T-helper 22 cell (primary cell): Measurements from ENCODE around the gene ADGRF5.

Experiments
- DNase-seq: peaks from one replicate; pipeline ENCODE4 v3.0.0-alpha.2; 2020; ENCODE audit warnings: low read depth

Gene ADGRF5, protein sequence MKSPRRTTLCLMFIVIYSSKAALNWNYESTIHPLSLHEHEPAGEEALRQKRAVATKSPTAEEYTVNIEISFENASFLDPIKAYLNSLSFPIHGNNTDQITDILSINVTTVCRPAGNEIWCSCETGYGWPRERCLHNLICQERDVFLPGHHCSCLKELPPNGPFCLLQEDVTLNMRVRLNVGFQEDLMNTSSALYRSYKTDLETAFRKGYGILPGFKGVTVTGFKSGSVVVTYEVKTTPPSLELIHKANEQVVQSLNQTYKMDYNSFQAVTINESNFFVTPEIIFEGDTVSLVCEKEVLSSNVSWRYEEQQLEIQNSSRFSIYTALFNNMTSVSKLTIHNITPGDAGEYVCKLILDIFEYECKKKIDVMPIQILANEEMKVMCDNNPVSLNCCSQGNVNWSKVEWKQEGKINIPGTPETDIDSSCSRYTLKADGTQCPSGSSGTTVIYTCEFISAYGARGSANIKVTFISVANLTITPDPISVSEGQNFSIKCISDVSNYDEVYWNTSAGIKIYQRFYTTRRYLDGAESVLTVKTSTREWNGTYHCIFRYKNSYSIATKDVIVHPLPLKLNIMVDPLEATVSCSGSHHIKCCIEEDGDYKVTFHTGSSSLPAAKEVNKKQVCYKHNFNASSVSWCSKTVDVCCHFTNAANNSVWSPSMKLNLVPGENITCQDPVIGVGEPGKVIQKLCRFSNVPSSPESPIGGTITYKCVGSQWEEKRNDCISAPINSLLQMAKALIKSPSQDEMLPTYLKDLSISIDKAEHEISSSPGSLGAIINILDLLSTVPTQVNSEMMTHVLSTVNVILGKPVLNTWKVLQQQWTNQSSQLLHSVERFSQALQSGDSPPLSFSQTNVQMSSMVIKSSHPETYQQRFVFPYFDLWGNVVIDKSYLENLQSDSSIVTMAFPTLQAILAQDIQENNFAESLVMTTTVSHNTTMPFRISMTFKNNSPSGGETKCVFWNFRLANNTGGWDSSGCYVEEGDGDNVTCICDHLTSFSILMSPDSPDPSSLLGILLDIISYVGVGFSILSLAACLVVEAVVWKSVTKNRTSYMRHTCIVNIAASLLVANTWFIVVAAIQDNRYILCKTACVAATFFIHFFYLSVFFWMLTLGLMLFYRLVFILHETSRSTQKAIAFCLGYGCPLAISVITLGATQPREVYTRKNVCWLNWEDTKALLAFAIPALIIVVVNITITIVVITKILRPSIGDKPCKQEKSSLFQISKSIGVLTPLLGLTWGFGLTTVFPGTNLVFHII (N-terminal part only)

DNA sequence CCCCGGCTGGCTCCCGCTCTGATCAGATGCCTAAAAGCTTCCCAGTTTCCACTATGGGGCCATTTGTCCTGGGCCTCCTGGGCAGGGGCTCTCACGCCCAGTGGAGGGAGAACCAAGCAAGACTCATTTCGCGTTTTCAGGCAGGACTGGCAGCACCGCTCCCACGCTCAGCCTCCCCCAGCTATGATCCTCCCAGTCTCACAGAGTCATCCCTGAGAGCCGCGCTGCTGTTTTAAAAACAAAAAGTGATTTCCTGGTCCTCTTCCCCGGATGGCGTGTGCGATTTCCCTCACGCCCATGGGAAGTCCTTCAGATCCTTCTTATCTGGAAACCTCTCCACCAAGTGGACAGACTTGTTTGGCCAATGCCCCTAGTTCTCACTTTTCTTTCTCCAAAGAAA, at the start of gene ADGRF5:
ADGRF5 (minus strand) TSS at position 208 of the 400 bp plus-strand sequence. CDS start 15,176 bp downstream, outside the sequence.
- DNase-seq = no peak

DNA sequence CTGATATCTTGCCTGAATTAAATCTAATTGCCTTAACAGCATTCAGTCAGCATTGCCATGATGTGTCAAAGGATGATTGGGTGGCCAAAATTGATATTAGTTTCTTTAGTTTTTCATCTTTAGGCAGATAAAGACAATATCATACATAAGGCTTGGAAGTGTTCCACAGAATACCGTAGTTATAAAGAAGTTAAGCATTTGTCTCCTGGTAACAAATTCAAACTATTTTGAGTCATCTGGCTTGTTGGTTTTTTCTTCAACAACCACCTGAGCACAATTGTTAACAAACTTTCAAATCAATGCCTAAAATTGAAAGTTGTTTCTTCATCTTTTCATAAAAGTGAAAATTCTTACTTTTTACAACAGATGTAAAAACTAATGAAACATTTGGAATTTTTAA, 47.5 kb upstream of the ADGRF5 start:
- DNase-seq = no peak

DNA sequence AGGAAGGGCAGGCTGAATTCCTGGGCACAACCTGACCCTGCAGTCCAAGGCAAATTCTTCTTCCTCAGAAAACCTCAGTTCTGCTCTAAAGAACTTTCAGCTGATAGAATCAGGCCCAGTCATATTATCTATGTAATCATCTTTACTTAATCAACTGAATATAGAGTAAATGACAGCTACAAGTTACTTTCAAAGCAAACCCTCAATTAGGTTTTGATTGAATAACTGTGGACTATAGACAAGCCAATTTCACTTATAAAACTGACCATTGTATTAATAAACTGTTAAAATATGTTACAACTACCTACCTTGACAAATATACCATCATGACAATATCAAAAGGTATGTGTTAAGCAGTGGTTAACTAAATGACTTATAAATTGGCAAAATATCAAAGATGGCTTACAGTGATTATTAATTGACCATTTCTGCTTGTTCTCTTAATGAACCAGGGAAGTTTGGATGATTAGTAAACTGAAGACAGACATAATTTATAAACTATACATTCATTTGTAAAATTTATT, 46.1 kb upstream of the ADGRF5 start:
- no peak for DNase-seq

DNA sequence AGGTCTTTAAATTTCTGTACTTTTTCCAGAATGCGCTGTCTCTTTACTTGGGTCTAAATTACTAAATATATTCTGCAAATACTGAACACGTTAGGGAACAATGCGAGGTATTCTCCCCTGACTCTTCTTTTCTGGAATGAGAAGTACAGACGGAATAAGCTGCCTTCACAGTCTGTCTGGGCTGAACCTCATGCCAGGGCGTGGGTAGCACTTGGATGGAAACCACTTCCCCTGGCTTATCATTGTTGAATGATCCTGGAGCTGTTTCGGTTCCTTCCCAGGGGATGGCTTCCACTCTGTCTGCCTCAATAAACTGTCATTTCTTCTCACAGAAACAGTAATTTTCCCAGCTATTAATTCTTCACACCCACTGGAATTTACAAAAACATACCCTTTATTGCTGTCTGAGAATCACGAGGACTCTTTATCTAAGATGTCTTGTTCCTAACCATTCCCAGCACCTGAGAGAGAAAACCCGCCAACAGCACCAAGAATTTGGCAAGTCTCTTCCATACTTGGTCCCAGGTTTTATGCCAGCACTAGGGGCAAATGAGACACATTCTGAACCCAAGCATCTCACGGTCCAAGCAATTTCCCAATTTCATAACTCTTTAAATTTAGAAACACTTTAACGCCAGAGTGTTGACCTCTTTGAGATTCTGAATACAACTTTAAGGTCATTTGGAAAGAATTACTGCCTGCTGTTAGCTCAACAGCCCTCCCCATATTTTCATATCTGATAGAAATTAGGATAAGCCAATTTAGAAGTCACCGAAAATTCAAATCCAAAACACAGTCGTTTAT, 43.2 kb upstream of the ADGRF5 start:
- no peak for DNase-seq

DNA sequence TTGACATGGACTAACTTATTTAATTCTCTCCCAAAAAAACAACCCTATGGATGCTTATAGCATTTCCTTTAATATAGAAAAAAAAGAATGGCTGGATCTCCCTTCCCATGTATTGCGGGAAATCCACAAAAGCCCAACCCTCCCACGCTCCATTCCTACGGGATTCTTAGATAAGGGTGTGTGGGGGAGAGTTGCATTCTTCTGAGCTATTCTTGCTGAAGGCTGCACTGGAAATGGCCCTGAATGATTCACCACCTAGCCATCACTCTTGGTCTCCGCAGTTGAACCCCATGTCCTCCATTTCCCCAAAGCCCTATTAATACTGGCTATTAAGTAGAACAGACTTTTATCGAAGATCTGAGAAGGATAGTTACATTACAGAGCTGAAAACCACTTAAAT, 41.9 kb upstream of the ADGRF5 start:
- no peak for DNase-seq

DNA sequence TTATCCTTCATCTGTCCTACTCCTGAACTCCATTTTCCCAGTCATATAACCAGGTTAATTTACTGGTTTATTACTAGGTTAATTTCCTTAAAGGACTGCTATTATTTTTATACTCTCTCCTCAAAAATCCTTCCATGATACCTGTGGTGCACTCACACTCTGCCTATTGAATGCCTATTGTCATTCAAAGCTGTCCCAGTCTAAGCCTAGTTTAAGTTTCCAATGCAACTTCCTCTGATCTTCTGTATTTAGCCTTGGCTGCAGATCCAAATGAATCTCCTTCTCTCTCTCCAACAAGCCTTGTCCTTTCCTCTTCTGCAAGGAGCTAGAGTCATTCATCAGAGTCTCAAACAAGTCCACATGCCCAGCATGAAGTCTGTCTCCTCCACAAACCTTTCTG, 41.3 kb upstream of the ADGRF5 start:
- DNase-seq = no peak

DNA sequence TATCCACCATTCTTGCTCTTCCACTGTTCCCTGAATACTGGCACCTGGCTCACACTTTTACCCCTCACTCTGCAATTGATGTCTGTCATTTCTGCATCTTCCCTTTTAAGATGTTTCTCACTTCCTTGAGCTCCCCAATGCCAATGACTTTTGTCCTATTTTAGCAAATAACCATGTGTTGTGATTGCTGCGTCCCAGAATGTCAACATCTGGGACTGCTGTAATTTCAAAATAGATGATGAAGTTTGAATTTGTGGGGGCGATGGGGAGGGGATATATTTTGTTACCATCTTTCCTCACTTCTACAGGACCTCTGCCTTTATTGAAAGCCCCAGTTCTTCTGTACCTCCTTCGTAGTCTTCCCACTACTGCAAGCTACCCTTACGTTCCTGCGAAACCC, 40.0 kb upstream of the ADGRF5 start:
- no peak for DNase-seq

DNA sequence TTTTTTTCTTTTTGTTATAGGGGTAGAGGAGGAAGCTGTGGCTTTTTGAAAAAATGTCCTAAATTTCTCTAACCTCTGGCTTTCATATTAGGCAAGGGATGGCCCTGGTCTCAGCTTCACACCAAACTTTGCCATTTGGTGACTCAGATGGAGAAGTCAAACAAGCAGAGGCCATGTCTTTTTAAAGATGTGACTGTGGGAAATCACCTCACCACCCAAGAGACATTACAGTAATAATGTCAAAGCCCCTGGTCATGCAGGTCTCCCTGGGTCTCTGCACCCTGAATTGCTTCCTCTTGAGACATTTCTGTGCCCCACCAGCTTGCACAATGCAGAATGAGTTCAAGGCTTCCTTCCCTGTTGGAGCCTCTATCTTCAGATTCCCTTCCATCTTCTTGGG, 39.5 kb upstream of the ADGRF5 start:
- no peak for DNase-seq

DNA sequence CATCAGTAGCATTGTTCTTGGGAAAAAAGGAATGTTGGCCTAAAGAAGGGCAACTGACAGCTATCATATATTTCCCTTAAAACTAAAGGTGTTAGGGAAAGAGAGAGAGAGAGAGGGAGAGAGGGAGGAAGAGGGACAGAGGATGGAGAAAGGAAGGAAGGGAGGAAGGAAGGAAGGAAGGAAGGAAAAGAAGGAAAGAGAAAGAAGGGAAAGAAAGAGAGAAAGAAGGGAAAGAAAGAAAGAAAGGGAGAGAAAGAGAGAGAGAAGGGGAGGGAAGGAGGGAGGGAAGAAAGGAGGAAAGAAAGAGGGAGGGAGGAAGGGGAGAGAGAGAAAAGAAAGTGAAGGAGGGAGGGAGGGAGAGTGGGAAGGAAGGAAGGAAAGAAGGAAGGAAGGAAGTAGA, 37.7 kb upstream of the ADGRF5 start:
- no peak for DNase-seq

DNA sequence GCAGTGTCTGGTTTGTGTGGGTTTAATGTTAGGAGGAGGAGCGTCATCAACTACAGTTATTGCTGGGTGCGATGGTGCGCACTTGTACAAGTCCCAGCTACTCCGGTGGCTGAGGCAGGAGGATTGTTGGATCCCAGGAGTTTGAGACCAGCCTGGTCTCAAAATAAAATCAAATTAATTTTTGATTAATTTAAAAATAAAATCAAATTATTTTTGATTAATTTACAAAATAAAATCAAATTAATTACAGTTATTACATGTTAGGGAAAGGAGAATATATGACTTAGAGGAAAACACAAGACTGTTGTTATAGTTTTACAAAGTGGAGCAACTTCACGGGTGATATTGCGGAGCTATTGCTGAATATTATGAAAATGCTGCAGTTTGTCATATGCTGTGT, 34.7 kb upstream of the ADGRF5 start:
- no peak for DNase-seq

DNA sequence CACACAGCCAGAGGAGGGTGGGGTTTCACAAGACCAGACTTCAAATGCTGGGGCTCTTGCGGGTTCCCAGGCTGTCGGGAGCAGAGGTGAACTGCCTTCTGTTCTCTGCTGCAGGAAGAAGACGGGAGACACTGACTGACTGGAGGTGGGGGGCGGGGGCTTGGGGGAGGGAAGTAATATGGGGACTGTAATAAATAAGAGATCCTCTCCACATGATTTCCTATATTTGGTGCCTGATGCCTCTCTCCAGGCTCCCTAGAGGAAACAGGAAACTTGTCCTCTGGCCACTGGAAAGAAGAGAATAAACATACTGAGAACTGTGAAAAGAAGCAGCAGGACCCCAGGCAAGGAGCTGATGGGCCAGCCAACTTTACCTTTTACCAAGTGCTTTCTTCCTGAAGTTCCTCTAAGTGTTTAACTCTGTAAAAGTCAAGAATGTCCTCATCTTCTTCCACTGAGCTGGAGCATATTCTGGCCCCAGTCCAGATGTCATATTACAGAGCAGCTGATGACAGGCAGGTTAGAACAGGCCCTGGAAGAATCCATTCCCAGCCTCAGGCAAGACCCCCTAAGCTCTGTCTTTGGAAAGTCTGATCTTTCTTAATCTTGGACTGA, 33.2 kb upstream of the ADGRF5 start:
- no peak for DNase-seq

DNA sequence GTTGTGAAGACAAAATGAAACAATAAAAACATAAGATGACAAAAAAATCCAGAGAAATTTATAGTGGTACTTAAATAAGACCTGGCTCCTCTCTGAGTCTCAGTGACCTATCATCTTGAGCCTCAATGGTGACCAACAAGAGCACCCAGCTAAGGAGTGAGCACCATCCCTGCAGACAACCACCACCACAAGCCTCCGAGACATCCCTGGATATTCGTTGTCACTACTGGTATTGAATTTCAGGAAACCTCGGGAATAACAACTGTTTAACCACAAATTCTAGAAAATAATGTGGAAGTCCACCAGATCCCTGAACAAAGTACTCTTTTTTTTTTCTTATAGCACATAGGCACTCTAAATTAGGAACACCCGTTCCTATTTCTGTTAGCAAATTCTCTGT, 32.2 kb upstream of the ADGRF5 start:
- no peak for DNase-seq

DNA sequence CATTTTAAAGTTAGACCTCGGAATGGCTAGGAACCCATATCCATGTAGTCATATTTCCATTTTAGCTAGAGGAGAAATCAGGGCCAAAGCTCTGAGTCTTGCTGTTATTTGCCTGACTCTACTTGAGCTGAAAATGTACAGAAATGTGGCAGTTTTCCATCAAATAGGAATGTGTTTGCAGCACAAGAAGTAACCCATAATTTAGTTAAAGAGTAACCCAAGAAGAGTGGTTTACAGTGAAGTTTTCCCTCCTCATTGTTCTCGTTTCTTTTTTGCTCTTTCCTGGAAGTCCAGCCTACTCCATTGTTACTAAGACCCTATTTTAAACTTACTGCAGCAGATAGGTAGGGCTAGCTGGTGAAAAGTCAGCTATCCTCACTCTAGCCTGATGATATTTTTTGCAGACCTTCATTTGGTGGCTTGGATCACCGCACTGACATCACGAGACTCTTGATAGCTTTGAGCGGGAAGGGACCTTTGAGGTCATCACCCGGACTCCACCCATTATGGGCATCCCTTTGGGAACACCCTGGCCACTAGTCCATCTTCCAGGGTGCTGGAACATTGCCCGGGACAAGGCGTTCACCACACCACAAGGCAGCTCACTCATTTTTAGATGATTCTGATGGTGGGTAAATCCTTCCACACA, 28.0 kb upstream of the ADGRF5 start:
- no peak for DNase-seq

DNA sequence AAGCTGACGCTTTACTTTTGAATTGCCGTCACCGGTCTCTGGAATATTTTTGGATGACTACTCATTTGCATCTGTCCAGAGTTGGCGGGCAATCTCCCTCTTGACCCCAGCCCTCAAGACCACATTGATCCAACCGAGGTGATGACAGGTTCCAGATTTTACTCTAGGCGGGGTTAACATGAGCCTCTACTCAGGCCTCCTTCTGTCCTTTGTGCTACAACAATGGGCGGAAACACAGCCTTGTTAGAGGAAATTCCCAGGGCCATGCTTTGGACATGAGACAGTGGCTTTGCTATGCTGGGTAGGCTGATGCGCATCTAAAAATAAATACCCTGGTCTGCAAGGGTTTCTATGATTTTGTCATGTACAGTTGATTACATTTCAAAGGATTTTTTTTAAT, 27.0 kb upstream of the ADGRF5 start:
- DNase-seq = no peak

DNA sequence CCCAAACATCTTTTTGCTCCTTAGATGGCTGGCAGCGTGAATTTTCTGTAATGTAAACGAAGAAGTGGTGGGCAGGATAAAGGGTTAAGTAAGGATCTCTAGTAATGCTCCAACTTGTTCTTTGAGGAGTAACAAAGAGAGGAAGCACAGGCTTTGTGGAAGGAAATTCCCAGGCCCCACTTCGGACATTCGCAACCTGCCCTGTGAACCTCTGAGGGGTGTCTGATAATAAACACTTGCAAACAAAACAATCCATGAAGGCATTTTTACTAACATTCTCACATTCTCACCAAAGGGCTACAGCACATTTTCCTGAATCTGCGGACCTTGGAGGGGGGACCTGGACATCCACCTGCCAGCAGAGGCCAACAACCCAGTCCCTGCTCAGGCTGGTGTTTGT, 25.8 kb upstream of the ADGRF5 start:
- no peak for DNase-seq

DNA sequence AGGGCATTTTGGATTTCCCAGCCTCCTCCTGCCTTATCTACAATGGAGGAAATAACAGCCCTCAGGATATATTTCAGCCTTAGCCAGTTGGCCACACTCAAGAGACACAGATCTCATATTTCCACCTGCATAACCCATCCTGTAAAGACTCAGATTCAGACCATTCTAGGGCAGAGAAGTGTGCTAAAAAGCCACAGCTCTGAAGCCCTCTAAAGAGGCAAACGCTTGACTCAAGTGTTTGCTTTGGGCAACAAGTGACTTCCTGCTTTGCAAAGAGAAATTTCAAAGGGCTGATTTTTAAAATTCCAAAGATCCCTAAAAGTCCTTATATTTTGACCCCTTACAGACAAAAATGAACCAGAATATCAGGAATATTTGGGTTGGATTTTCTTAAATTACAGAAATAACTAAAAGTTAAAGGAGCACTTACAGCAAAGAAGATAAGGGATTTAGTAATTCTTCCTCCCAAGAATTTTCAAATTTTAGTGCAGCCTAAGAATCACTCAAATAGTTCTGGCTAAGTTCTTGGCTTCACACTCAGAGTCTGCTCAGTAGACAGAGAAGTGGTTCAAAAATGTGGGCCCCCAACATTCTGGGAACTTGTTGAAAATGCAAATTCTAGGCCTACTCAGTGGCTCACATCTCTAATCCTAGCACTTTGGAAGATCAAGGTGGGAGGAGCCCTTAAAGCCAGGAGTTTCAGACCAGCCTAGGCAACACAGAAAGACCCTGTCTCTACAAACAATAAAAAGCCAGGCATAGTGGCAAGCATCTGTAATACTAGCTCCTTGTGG, 18.9 kb upstream of the ADGRF5 start:
- no peak for DNase-seq

DNA sequence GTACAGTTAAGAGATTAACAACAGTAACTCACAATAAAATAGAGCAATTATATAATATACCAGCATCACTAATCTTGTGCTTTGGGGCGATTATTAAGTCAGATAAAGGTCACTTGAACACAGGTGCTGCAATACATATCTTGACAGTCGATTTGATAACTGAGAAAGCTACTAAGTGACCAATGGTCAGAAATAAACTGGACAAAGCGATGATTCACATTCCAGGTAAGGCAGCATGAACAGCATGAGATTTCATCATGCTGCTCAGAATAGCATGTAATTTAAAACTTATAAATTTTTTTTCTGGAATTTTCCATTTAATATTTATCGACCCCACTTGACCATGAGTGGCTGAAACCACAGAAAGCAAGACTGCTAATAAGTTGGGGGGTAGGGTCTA, 15.9 kb upstream of the ADGRF5 start:
- no peak for DNase-seq

DNA sequence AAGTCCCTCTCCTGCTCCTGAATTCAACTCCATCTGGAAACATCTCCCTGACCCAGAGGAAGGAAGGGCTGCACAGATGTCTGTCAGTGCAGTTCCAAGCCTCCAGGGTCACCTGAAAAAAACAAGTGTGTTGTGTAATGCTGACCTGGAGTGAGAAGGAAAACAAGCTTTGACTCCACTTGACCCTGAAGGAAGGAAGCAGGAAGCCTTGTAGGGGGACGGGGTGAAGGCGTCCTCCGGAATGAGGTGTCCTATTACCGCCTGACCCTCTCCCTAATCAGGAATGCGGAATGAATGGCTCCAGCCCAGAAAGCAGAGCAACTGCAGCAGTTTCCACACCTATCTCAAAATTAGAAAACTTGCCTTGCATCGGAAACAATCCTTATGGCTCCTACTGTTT, 13.9 kb upstream of the ADGRF5 start:
- DNase-seq = no peak

DNA sequence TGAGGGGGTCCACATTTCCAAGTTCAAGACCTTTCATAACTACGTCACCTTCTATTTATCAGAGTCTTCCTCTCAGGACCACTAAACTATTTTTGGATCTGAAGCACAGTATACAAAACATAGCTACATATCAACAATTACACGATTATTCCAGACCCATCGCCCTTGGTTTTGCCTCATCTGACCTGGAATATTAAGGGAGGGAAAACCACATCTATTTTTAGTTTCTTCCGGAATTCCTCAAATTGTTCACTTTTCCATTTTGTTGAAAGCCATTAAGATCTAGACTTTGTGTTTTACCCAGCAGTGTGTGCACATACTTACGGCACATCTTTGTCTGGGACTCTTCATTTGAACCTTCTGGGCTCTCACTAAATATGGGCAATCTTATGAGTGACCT, 12.0 kb upstream of the ADGRF5 start:
- DNase-seq = no peak
